Fibroblast of the conjunctiva (primary cell): ENCODE measurements around the gene VIPR2.

Experiments used
- DNase-seq: peaks from one replicate; pipeline ENCODE4 v3.0.0-alpha.2; 2010; ENCODE audit warnings: low read depth

The VIPR2 gene

GRCh38 chr7:159066816-159067575, 77.7 kb downstream of the VIPR2 start:
- DNase-seq, result no peak

- no peak for DNase-seq
Measured at GRCh38 chr7:159065852-159066480, 78.7 kb downstream of the VIPR2 start.

- DNase-seq, result no peak
Measured at GRCh38 chr7:159064816-159065510, 79.7 kb downstream of the VIPR2 start.

- DNase-seq, result no peak
Measured at GRCh38 chr7:159064121-159064815, 80.4 kb downstream of the VIPR2 start.

- no peak for DNase-seq
Measured at GRCh38 chr7:159063046-159063840, 81.4 kb downstream of the VIPR2 start.

GRCh38 chr7:159062569-159062968, 82.1 kb downstream of the VIPR2 start:
- DNase-seq, result no peak

- no peak for DNase-seq
Measured at GRCh38 chr7:159061674-159062212, 82.9 kb downstream of the VIPR2 start.

GRCh38 chr7:159061209-159061608, 83.5 kb downstream of the VIPR2 start:
- DNase-seq, result no peak

- no peak for DNase-seq
Measured at GRCh38 chr7:159060440-159060839, 84.2 kb downstream of the VIPR2 start.

- DNase-seq, result no peak
Measured at GRCh38 chr7:159059629-159060028, 85.0 kb downstream of the VIPR2 start.

- no peak for DNase-seq
Measured at GRCh38 chr7:159057647-159058046, 87.0 kb downstream of the VIPR2 start.

GRCh38 chr7:159056737-159057136, 87.9 kb downstream of the VIPR2 start:
- no peak for DNase-seq

- DNase-seq, result no peak
Measured at GRCh38 chr7:159051916-159052315, 92.8 kb downstream of the VIPR2 start.

- no peak for DNase-seq
Measured at GRCh38 chr7:159050704-159051103, 94.0 kb downstream of the VIPR2 start.

- DNase-seq, result no peak
Measured at GRCh38 chr7:159049266-159050025, 95.2 kb downstream of the VIPR2 start.

- no peak for DNase-seq
Measured at GRCh38 chr7:159048656-159049055, 96.0 kb downstream of the VIPR2 start.

- no peak for DNase-seq
Measured at GRCh38 chr7:159047536-159047935, 97.1 kb downstream of the VIPR2 start.

- DNase-seq, result no peak
Measured at GRCh38 chr7:159046300-159046699, 98.4 kb downstream of the VIPR2 start.

- no peak for DNase-seq
Measured at GRCh38 chr7:159045839-159046238, 98.8 kb downstream of the VIPR2 start.

- DNase-seq, result no peak
Measured at GRCh38 chr7:159042581-159043101, 102.0 kb downstream of the VIPR2 start.
